HEK293 (cell line): Measurements from ENCODE around the gene LONP2.

ENCODE experiments used
- CTCF ChIA-PET: fragments of 350-600 bp; formaldehyde crosslinking; extraction: SDS; loops from one replicate; lab custom pipeline; 2021; ENCODE audit warnings: antibody characterized with exemption; lab: Yijun Ruan, JAX
- POLR2A ChIA-PET: fragments of 300-600 bp; formaldehyde crosslinking; extraction: SDS; loops from one replicate; lab custom pipeline; 2020; ENCODE audit warnings: antibody characterized with exemption, inconsistent platforms; lab: Yijun Ruan, JAX
- H3K27ac ChIP-seq: fragments of 200-500 bp; sonication (Bioruptor generic); 2 replicates; pipeline ENCODE4 v1.5.1; 2014; ENCODE audit warnings: low read depth, low read length, control low read depth, inconsistent platforms; ENCODE audit errors: extremely low read depth
- H3K36me3 ChIP-seq, 2 experiments: fragments of 200-500 bp in 1 of 2; sonication (Bioruptor generic) in 1 of 2; 1 replicate in 1 of 2; 2 replicates in 1 of 2; pipeline ENCODE4 v1.5.1; 2014 to 2017; ENCODE audit warnings: inconsistent platforms in 2 of 2, low read length in 2 of 2; ENCODE audit not compliant: control insufficient read depth in 2 of 2, insufficient read depth in 1 of 2
- H3K4me1 ChIP-seq: fragments of 200-500 bp; sonication (Bioruptor generic); 2 replicates; pipeline ENCODE4 v1.5.1; 2014; ENCODE audit warnings: mild to moderate bottlenecking, low read length, inconsistent platforms; ENCODE audit not compliant: control insufficient read depth, insufficient read depth
- H3K4me3 ChIP-seq: 2 replicates; pipeline ENCODE4 v1.5.1; 2011; ENCODE audit warnings: low read depth, mild to moderate bottlenecking, control low read depth, low read length, moderate library complexity
- H3K9me3 ChIP-seq: fragments of 200-500 bp; sonication (Bioruptor generic); 2 replicates; pipeline ENCODE4 v1.5.1; 2014; ENCODE audit warnings: low read depth, low read length, inconsistent platforms; ENCODE audit not compliant: control insufficient read depth, insufficient read depth
- FEZF1 ChIP-seq: fragments of 450-650 bp; formaldehyde crosslinking; IDR thresholded peaks from 2 replicates; pipeline ENCODE4 v1.5.1; 2016; ENCODE audit warnings: missing biosample characterization, missing genetic modification characterization
- GFI1B ChIP-seq: fragments of 450-650 bp; formaldehyde crosslinking; IDR thresholded peaks from 2 replicates; pipeline ENCODE4 v1.5.1; 2016; ENCODE audit warnings: missing biosample characterization, missing genetic modification characterization
- GLI4 ChIP-seq: fragments of 450-650 bp; formaldehyde crosslinking; IDR thresholded peaks from 2 replicates; pipeline ENCODE4 v1.5.1; 2016; ENCODE audit warnings: missing biosample characterization, missing genetic modification characterization
- HOXC10 ChIP-seq: sonication (generic); formaldehyde crosslinking; IDR thresholded peaks from 2 replicates; pipeline ENCODE4 v1.8.1; 2023; ENCODE audit warnings: mild to moderate bottlenecking, missing genetic modification reagents
- KLF17 ChIP-seq: fragments of 450-650 bp; formaldehyde crosslinking; IDR thresholded peaks from 2 replicates; pipeline ENCODE4 v1.5.1; 2016; ENCODE audit warnings: missing biosample characterization, missing genetic modification characterization
- KLF8 ChIP-seq: fragments of 450-650 bp; formaldehyde crosslinking; IDR thresholded peaks from 2 replicates; pipeline ENCODE4 v1.5.1; 2016; ENCODE audit warnings: missing biosample characterization, missing genetic modification characterization
- KLF9 ChIP-seq: fragments of 450-650 bp; formaldehyde crosslinking; IDR thresholded peaks from 2 replicates; pipeline ENCODE4 v1.5.1; 2016; ENCODE audit warnings: missing biosample characterization, missing genetic modification characterization, low read depth
- SCRT1 ChIP-seq: fragments of 450-650 bp; formaldehyde crosslinking; IDR thresholded peaks from 2 replicates; pipeline ENCODE4 v1.5.1; 2016; ENCODE audit warnings: missing biosample characterization, missing genetic modification characterization, borderline replicate concordance
- SP2 ChIP-seq: fragments of 450-650 bp; formaldehyde crosslinking; IDR thresholded peaks from 2 replicates; pipeline ENCODE4 v1.5.1; 2016; ENCODE audit warnings: missing biosample characterization, missing genetic modification characterization
- WT1 ChIP-seq: fragments of 450-650 bp; formaldehyde crosslinking; IDR thresholded peaks from 2 replicates; pipeline ENCODE4 v1.5.1; 2016; ENCODE audit warnings: missing biosample characterization, missing genetic modification characterization
- YY2 ChIP-seq: fragments of 450-650 bp; formaldehyde crosslinking; IDR thresholded peaks from 2 replicates; pipeline ENCODE4 v1.5.1; 2016; ENCODE audit warnings: missing biosample characterization, missing genetic modification characterization
- ZNF132 ChIP-seq: fragments of 450-650 bp; formaldehyde crosslinking; IDR thresholded peaks from 2 replicates; pipeline ENCODE4 v1.5.1; 2017; ENCODE audit warnings: missing biosample characterization, missing genetic modification characterization, borderline replicate concordance
- ZNF138 ChIP-seq: fragments of 450-650 bp; formaldehyde crosslinking; IDR thresholded peaks from 2 replicates; pipeline ENCODE4 v1.5.1; 2016; ENCODE audit warnings: missing biosample characterization, missing genetic modification characterization, borderline replicate concordance
- ZNF157 ChIP-seq: fragments of 450-650 bp; formaldehyde crosslinking; IDR thresholded peaks from 2 replicates; pipeline ENCODE4 v1.5.1; 2016; ENCODE audit warnings: missing biosample characterization, missing genetic modification characterization
- ZNF175 ChIP-seq: fragments of 450-650 bp; formaldehyde crosslinking; IDR thresholded peaks from 2 replicates; pipeline ENCODE4 v1.5.1; 2016; ENCODE audit warnings: missing biosample characterization, missing genetic modification characterization
- ZNF19 ChIP-seq: fragments of 450-650 bp; formaldehyde crosslinking; IDR thresholded peaks from 2 replicates; pipeline ENCODE4; 2016; ENCODE audit warnings: missing biosample characterization, missing genetic modification characterization, low read depth
- ZNF221 ChIP-seq: fragments of 450-650 bp; formaldehyde crosslinking; IDR thresholded peaks from 2 replicates; pipeline ENCODE4 v1.5.1; 2017; ENCODE audit warnings: missing biosample characterization, missing genetic modification characterization, borderline replicate concordance
- ZNF350 ChIP-seq: fragments of 450-650 bp; formaldehyde crosslinking; IDR thresholded peaks from 2 replicates; pipeline ENCODE4 v1.5.0; 2017; ENCODE audit warnings: missing biosample characterization, mild to moderate bottlenecking, missing genetic modification characterization
- ZNF354C ChIP-seq: fragments of 450-650 bp; formaldehyde crosslinking; IDR thresholded peaks from 2 replicates; pipeline ENCODE4 v1.5.1; 2016; ENCODE audit warnings: missing biosample characterization, missing genetic modification characterization, low read depth, borderline replicate concordance
- ZNF521 ChIP-seq: fragments of 450-650 bp; formaldehyde crosslinking; IDR thresholded peaks from 2 replicates; pipeline ENCODE4 v1.5.1; 2017; ENCODE audit warnings: missing biosample characterization, mild to moderate bottlenecking, missing genetic modification characterization
- ZNF529 ChIP-seq: fragments of 450-650 bp; formaldehyde crosslinking; IDR thresholded peaks from 2 replicates; pipeline ENCODE4 v1.5.1; 2017; ENCODE audit warnings: missing genetic modification characterization, missing biosample characterization; ENCODE audit not compliant: insufficient replicate concordance
- ZNF530 ChIP-seq: fragments of 450-650 bp; formaldehyde crosslinking; IDR thresholded peaks from 2 replicates; pipeline ENCODE4 v1.5.1; 2016; ENCODE audit warnings: low read depth, missing biosample characterization, missing genetic modification characterization
- ZNF571 ChIP-seq: fragments of 450-650 bp; formaldehyde crosslinking; IDR thresholded peaks from 2 replicates; pipeline ENCODE4 v1.5.0; 2017; ENCODE audit warnings: missing biosample characterization, missing genetic modification characterization
- ZNF585B ChIP-seq: fragments of 450-650 bp; formaldehyde crosslinking; IDR thresholded peaks from 2 replicates; pipeline ENCODE4 v1.5.1; 2016; ENCODE audit warnings: missing biosample characterization, missing genetic modification characterization
- ZNF610 ChIP-seq: fragments of 450-650 bp; formaldehyde crosslinking; IDR thresholded peaks from 2 replicates; pipeline ENCODE4 v1.5.1; 2016; ENCODE audit warnings: missing biosample characterization, missing genetic modification characterization, borderline replicate concordance
- ZNF660 ChIP-seq: fragments of 450-650 bp; IDR thresholded peaks from 2 replicates; pipeline ENCODE4 v1.5.1; 2018; ENCODE audit warnings: missing biosample characterization, mild to moderate bottlenecking, missing genetic modification characterization
- ZNF785 ChIP-seq: fragments of 450-650 bp; formaldehyde crosslinking; IDR thresholded peaks from 2 replicates; pipeline ENCODE4 v1.5.1; 2016; ENCODE audit warnings: missing biosample characterization, missing genetic modification characterization
- ZNF791 ChIP-seq: fragments of 450-650 bp; formaldehyde crosslinking; IDR thresholded peaks from 2 replicates; pipeline ENCODE4 v1.5.1; 2016; ENCODE audit warnings: missing biosample characterization, missing genetic modification characterization
- ZNF792 ChIP-seq: fragments of 450-650 bp; formaldehyde crosslinking; IDR thresholded peaks from 2 replicates; pipeline ENCODE4 v1.5.1; 2016; ENCODE audit warnings: missing biosample characterization, missing genetic modification characterization
- ZSCAN4 ChIP-seq: fragments of 450-650 bp; formaldehyde crosslinking; IDR thresholded peaks from 2 replicates; pipeline ENCODE4 v1.5.1; 2017; ENCODE audit warnings: missing biosample characterization, missing genetic modification characterization

LONP2 gene

GRCh38 chr16:48247311-48247710 is 3.2 kb downstream of the LONP2 start, which contains the start of gene ABCC11:
ABCC11 (minus strand) TSS chr16:48247539; CDS start chr16:48231921, 15,618 bp downstream.
- TF ChIP-seq WT1 (tag by site-specific recombination) (no peak), HOXC10 (no peak), ZNF175 (tag by site-specific recombination) (no peak), KLF9 (tag by site-specific recombination) (no peak), ZNF585B (tag by site-specific recombination) (no peak), ZNF354C (tag by site-specific recombination) (no peak), ZSCAN4 (tag by site-specific recombination) (no peak), ZNF660 (tag by site-specific recombination) (no peak), ZNF157 (tag by site-specific recombination) (no peak), SCRT1 (no peak), ZNF19 (tag by site-specific recombination) (no peak)
- Histone ChIP-seq H3K27ac (no peak within 1 kb of the TSS), H3K4me3 (no peak within 1 kb of the TSS), H3K36me3 (peaks cover 0 to 5% of the 10 kb centered on the region in 2 experiments; a peak in 2 of 3 replicates), H3K4me1 (peaks cover 2% of the 10 kb centered on the region), H3K9me3 (no peaks in the 10 kb centered on the region)
- ChIA-PET POLR2A (no interaction called here), CTCF (no interaction called here)

GRCh38 chr16:48250520-48251278 is 6.6 kb downstream of the LONP2 start:
- Histone ChIP-seq H3K4me1 (peaks cover 2% of the 10 kb centered on the region; the same call in 1 of the 2 replicates), H3K9me3 (no peaks in the 10 kb centered on the region), H3K36me3 (peaks cover 15 to 33% of the 10 kb centered on the region in 2 experiments), H3K4me3 (no peak overlapping the region), H3K27ac (no peak overlapping the region)
- ChIA-PET POLR2A (no interaction called here), CTCF (interaction anchor here (0.8 kb wide), 1 partner anchor 103 kb away, joined by 3 read pairs; no protein-coding TSS in a partner anchor)
- no peak for TF ChIP-seq ZNF132
- TF ChIP-seq ZNF571 (tag by site-specific recombination): no peak
- no peak for TF ChIP-seq FEZF1 (tag by site-specific recombination)
- TF ChIP-seq SP2 (tag by site-specific recombination): no peak
- no peak for TF ChIP-seq ZNF791 (tag by site-specific recombination)
- no peak for TF ChIP-seq ZNF521 (tag by site-specific recombination)
- no peak for TF ChIP-seq ZNF350 (tag by site-specific recombination)
- TF ChIP-seq GLI4 (tag by site-specific recombination): no peak
- no peak for TF ChIP-seq ZNF354C (tag by site-specific recombination)
- no peak for TF ChIP-seq ZNF221 (tag by site-specific recombination)
- TF ChIP-seq ZNF530 (tag by site-specific recombination): no peak

- CTCF ChIA-PET: no interaction called here
- peaks cover 15 to 38% of the 10 kb centered on the region in 2 experiments for H3K36me3 ChIP-seq
- no peak overlapping the region for H3K4me3 ChIP-seq
- POLR2A ChIA-PET: no interaction called here
- no peaks in the 10 kb centered on the region for H3K4me1 ChIP-seq
- H3K27ac ChIP-seq: no peak overlapping the region
- H3K9me3 ChIP-seq: no peaks in the 10 kb centered on the region
- no peak for TF ChIP-seq KLF17 (tag by site-specific recombination)
- TF ChIP-seq GFI1B (tag by site-specific recombination): no peak
- no peak for TF ChIP-seq ZNF529
- TF ChIP-seq ZNF610 (tag by site-specific recombination): no peak
- TF ChIP-seq WT1 (tag by site-specific recombination): no peak
- TF ChIP-seq KLF8 (tag by site-specific recombination): no peak
- no peak for TF ChIP-seq YY2 (tag by site-specific recombination)
- no peak for TF ChIP-seq ZNF138
- TF ChIP-seq ZNF792 (tag by site-specific recombination): no peak
- TF ChIP-seq ZNF785 (tag by site-specific recombination): no peak
These were observed 7.9 kb downstream of the LONP2 start for GRCh38 chr16:48252013-48252412.
